Measurements from ENCODE around the gene AK3. TPM values are rescaled to one million over a fixed set of nuclear protein-coding genes. Genes with fewer than 3 reads are reported as not detected.

Gene AK3
- total RNA-seq, 2 experiments from 2014 or later, result 43.3 to 108 TPM

- Histone ChIP-seq H2AFZ (ENCODE audit: low read length) (no peak overlapping the region), H3K4me2 (ENCODE audit: low read length) (no peak overlapping the region), H3K4me3 (ENCODE audit: low read depth, low read length, poor library complexity, severe bottlenecking) (no peak overlapping the region), H3K4me1 (ENCODE audit: insufficient read depth, low read length, poor library complexity, severe bottlenecking) (peaks cover 27% of the 10 kb centered on the region), H3K79me2 (ENCODE audit: insufficient read depth, low read depth, low read length) (no peaks in the 10 kb centered on the region), H4K20me1 (ENCODE audit: insufficient read depth, low read length) (no peaks in the 10 kb centered on the region), H3K36me3 (ENCODE audit: insufficient read depth, low read length) (no peaks in the 10 kb centered on the region), H3K9me3 (ENCODE audit: low read length) (no peaks in the 10 kb centered on the region), H3K9me2 (ENCODE audit: insufficient read depth, low read length) (no peaks in the 10 kb centered on the region), H3K27ac (ENCODE audit: low read depth, low read length, poor library complexity, severe bottlenecking) (no peak overlapping the region)
- ChIA-PET POLR2A (interaction anchor here (0.6 kb wide), 1 partner anchor 23 kb away, joined by 4 read pairs; no protein-coding TSS in a partner anchor), CTCF (ENCODE audit: unreplicated experiment) (no interaction called here)
- peak; percentile 32 for DNase-seq (ENCODE audit: low spot score)
- BruUV-seq (replicated peaks), result no TSS peak
- TF ChIP-seq EZH2phosphoT487 (IDR thresholded peaks at IDR 0.05; ENCODE audit: borderline replicate concordance, low read depth, low read length) (no peak), CTCF (conservative IDR thresholded peaks at IDR 0.05; ENCODE audit: low read length) (no peak)
- intact Hi-C loops (cut with micrococcal nuclease; ENCODE audit: unreplicated experiment), result no loop called here
Measured at GRCh38 chr9:4667681-4668080, 73.3 kb downstream of the AK3 start.

- no peaks in the 10 kb centered on the region for H3K9me2 ChIP-seq (ENCODE audit: insufficient read depth, low read length)
- H3K4me2 ChIP-seq (ENCODE audit: low read length), result peak within 1 kb of the TSS; percentile 83; the same call in 1 of the 2 replicates
- no peak within 1 kb of the TSS for H3K27ac ChIP-seq (ENCODE audit: low read depth, low read length, poor library complexity, severe bottlenecking)
- no peak within 1 kb of the TSS for H3K4me3 ChIP-seq (ENCODE audit: low read depth, low read length, poor library complexity, severe bottlenecking)
- no peaks in the 10 kb centered on the region for H4K20me1 ChIP-seq (ENCODE audit: insufficient read depth, low read length)
- ChIA-PET CTCF (ENCODE audit: unreplicated experiment) (interaction anchor here (0.6 kb wide), 1 partner anchor 10 kb away, joined by 4 read pairs; no protein-coding TSS in a partner anchor), POLR2A (interaction anchor here (0.6 to 1.1 kb wide), 6 partner anchors 13 to 1476 kb away, joined by 3 to 4 read pairs (median 3); partner anchors contain the start of genes CDC37L1 and PLGRKT)
- TF ChIP-seq CTCF (conservative IDR thresholded peaks at IDR 0.05; ENCODE audit: low read length), result no peak
- TF ChIP-seq EZH2phosphoT487 (IDR thresholded peaks at IDR 0.05; ENCODE audit: borderline replicate concordance, low read depth, low read length), result no peak
- no peaks in the 10 kb centered on the region for H3K79me2 ChIP-seq (ENCODE audit: insufficient read depth, low read depth, low read length)
- BruUV-seq (replicated peaks), result no TSS peak
- no peaks in the 10 kb centered on the region for H3K36me3 ChIP-seq (ENCODE audit: insufficient read depth, low read length)
- no peak within 1 kb of the TSS for H2AFZ ChIP-seq (ENCODE audit: low read length)
- DNase-seq (ENCODE audit: low spot score), result no peak
- H3K4me1 ChIP-seq (ENCODE audit: insufficient read depth, low read length, poor library complexity, severe bottlenecking), result peaks cover 27% of the 10 kb centered on the region
- no peaks in the 10 kb centered on the region for H3K9me3 ChIP-seq (ENCODE audit: low read length)
- intact Hi-C loops (cut with micrococcal nuclease; ENCODE audit: unreplicated experiment), result no loop called here
Measured at GRCh38 chr9:4666042-4666699, 74.8 kb downstream of the AK3 start, which contains the start of gene SPATA6L. Gene SPATA6L (minus strand): TSS chr9:4666480. CDS start chr9:4666250, 230 bp downstream.

- Histone ChIP-seq H3K4me2 (ENCODE audit: low read length) (peak overlapping the region; percentile 83), H2AFZ (ENCODE audit: low read length) (no peak overlapping the region), H3K9me3 (ENCODE audit: low read length) (no peaks in the 10 kb centered on the region), H4K20me1 (ENCODE audit: insufficient read depth, low read length) (no peaks in the 10 kb centered on the region), H3K27ac (ENCODE audit: low read depth, low read length, poor library complexity, severe bottlenecking) (no peak overlapping the region), H3K36me3 (ENCODE audit: insufficient read depth, low read length) (no peaks in the 10 kb centered on the region), H3K79me2 (ENCODE audit: insufficient read depth, low read depth, low read length) (no peaks in the 10 kb centered on the region), H3K4me1 (ENCODE audit: insufficient read depth, low read length, poor library complexity, severe bottlenecking) (peaks cover 27% of the 10 kb centered on the region), H3K4me3 (ENCODE audit: low read depth, low read length, poor library complexity, severe bottlenecking) (no peak overlapping the region), H3K9me2 (ENCODE audit: insufficient read depth, low read length) (no peaks in the 10 kb centered on the region)
- no peak for TF ChIP-seq EZH2phosphoT487 (IDR thresholded peaks at IDR 0.05; ENCODE audit: borderline replicate concordance, low read depth, low read length)
- no peak for TF ChIP-seq CTCF (conservative IDR thresholded peaks at IDR 0.05; ENCODE audit: low read length)
- no TSS peak for BruUV-seq (replicated peaks)
- CTCF ChIA-PET (ENCODE audit: unreplicated experiment), result interaction anchor here (0.6 kb wide), 1 partner anchor 9 kb away, joined by 4 read pairs; no protein-coding TSS in a partner anchor
- POLR2A ChIA-PET, result interaction anchor here (0.6 to 1.3 kb wide), 6 partner anchors 10 to 1475 kb away, joined by 3 to 6 read pairs (median 3); partner anchors contain the start of genes CDC37L1 and PLGRKT
- intact Hi-C loops (cut with micrococcal nuclease; ENCODE audit: unreplicated experiment), result no loop called here
- no peak for DNase-seq (ENCODE audit: low spot score)
Measured at GRCh38 chr9:4665357-4665756, 75.6 kb downstream of the AK3 start.
